SK-N-SH treated with all-trans-retinoic acid at 6 μM for 48 hours (cell line): ENCODE measurements around the gene CETN1.

Experiments
- CREB5 ChIP-seq: fragments of 250-450 bp; sonication (Bioruptor Pico); IDR thresholded peaks from 2 replicates; pipeline ENCODE4 v1.5.1; 2020; ENCODE audit warnings: low read depth, mild to moderate bottlenecking, moderate library complexity
- ZFP3 ChIP-seq: fragments of 250-450 bp; sonication (Bioruptor Pico); IDR thresholded peaks from 2 replicates; pipeline ENCODE4 v1.5.0; 2020; ENCODE audit warnings: mild to moderate bottlenecking, moderate library complexity

- TF ChIP-seq CREB5 (CRISPR knock-in tag) = no peak
- no peak for TF ChIP-seq ZFP3 (CRISPR knock-in tag)
Observed at GRCh38 chr18:580154-580553, at the start of gene CETN1.
